ENCODE data around the gene FYN. TPM values are rescaled to one million over a fixed set of nuclear protein-coding genes. Genes with fewer than 3 reads are reported as not detected.

FYN gene
- total and polyA plus RNA-seq, 9 of the 15 experiments (the other 6 are each of a cell fraction or from before 2014, with no cell fraction given), result 2.9 to 22.1 (median 11.4) TPM

GRCh38 chr6:111844921-111845320 lies 28.3 kb downstream of the FYN start (continued):
- TF ChIP-seq ZNF609 (CRISPR knock-in tag; IDR thresholded peaks at IDR 0.05; ENCODE audit: borderline replicate concordance), result no peak
- TF ChIP-seq, protein P1, sequence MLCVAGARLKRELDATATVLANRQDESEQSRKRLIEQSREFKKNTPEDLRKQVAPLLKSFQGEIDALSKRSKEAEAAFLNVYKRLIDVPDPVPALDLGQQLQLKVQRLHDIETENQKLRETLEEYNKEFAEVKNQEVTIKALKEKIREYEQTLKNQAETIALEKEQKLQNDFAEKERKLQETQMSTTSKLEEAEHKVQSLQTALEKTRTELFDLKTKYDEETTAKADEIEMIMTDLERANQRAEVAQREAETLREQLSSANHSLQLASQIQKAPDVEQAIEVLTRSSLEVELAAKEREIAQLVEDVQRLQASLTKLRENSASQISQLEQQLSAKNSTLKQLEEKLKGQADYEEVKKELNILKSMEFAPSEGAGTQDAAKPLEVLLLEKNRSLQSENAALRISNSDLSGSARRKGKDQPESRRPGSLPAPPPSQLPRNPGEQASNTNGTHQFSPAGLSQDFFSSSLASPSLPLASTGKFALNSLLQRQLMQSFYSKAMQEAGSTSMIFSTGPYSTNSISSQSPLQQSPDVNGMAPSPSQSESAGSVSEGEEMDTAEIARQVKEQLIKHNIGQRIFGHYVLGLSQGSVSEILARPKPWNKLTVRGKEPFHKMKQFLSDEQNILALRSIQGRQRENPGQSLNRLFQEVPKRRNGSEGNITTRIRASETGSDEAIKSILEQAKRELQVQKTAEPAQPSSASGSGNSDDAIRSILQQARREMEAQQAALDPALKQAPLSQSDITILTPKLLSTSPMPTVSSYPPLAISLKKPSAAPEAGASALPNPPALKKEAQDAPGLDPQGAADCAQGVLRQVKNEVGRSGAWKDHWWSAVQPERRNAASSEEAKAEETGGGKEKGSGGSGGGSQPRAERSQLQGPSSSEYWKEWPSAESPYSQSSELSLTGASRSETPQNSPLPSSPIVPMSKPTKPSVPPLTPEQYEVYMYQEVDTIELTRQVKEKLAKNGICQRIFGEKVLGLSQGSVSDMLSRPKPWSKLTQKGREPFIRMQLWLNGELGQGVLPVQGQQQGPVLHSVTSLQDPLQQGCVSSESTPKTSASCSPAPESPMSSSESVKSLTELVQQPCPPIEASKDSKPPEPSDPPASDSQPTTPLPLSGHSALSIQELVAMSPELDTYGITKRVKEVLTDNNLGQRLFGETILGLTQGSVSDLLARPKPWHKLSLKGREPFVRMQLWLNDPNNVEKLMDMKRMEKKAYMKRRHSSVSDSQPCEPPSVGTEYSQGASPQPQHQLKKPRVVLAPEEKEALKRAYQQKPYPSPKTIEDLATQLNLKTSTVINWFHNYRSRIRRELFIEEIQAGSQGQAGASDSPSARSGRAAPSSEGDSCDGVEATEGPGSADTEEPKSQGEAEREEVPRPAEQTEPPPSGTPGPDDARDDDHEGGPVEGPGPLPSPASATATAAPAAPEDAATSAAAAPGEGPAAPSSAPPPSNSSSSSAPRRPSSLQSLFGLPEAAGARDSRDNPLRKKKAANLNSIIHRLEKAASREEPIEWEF (CRISPR knock-in tag; IDR thresholded peaks at IDR 0.05), result no peak

All from K562 (cell line).